ENCODE data around the gene PRPF8. TPM values are rescaled to one million over a fixed set of nuclear protein-coding genes. Genes with fewer than 3 reads are reported as not detected.

Gene PRPF8
- total and polyA plus RNA-seq, 2 of the 8 experiments (the other 6 are each of a cell fraction or from before 2014, with no cell fraction given) = 329 to 337 TPM

GRCh38 chr17:1647802-1648171 is 36.9 kb downstream of the PRPF8 start:
- Histone ChIP-seq H4K20me1 (replicated peaks in 1 of 2; ENCODE audit: control insufficient read depth in 1 of 2, insufficient read depth in 2 of 2, low read length in 2 of 2) (peaks cover 9 to 20% of the 10 kb centered on the region in 2 experiments), H3K27me3 (replicated peaks in 1 of 4; ENCODE audit: control insufficient read depth in 3 of 4, extremely low read depth in 1 of 4, insufficient read depth in 3 of 4, low read length in 3 of 4) (peaks cover 0 to 19% (median 8%) of the 10 kb centered on the region in 4 experiments; a peak in 5 of 7 replicates), H2BK12ac (ENCODE audit: low read depth, low read length) (peak overlapping the region; percentile 60; the same call in 1 of the 2 replicates), H3K23me2 (ENCODE audit: low read depth, low read length) (peaks cover 12% of the 10 kb centered on the region; the same call in 1 of the 2 replicates), H4K8ac (ENCODE audit: extremely low read depth, insufficient read depth, low read length) (no peak overlapping the region), H3K23ac (ENCODE audit: insufficient read length) (no peak overlapping the region), H3K79me1 (ENCODE audit: low read depth, low read length) (no peaks in the 10 kb centered on the region), H3K4me2 (ENCODE audit: insufficient read depth in 1 of 2, low read depth in 2 of 2, low read length in 2 of 2) (peak overlapping the region; percentile 70 to 92; a peak in 3 of 4 replicates), H3K79me2 (ENCODE audit: control insufficient read depth in 1 of 2, insufficient read depth in 2 of 2, low read length in 2 of 2) (no peaks in the 10 kb centered on the region), H2BK15ac (ENCODE audit: low read length) (peak overlapping the region; percentile 81), H3K4me1 (replicated peaks in 1 of 4; ENCODE audit: control insufficient read depth in 3 of 4, insufficient read depth in 4 of 4, low read length in 3 of 4) (peaks cover 0 to 39% (median 25%) of the 10 kb centered on the region in 4 experiments; a peak in 6 of 7 replicates), H3K14ac (ENCODE audit: insufficient read length) (no peak overlapping the region), H3K27ac (ENCODE audit: low read depth, low read length) (no peak overlapping the region), H2BK20ac (ENCODE audit: low read length) (peak overlapping the region; percentile 40; the same call in 1 of the 2 replicates), H2BK5ac (ENCODE audit: low read depth, low read length) (0 out of 2 replicates have a peak overlapping the region, but pooled peaks have one; percentile 16), H4K5ac (ENCODE audit: insufficient read length, low read depth, low read length) (no peak overlapping the region), H3K4me3 (ENCODE audit: extremely low read depth in 1 of 4, insufficient read depth in 2 of 4, low read depth in 3 of 4, low read length in 4 of 4) (peak overlapping the region in 1 of 4 experiments; percentile 71; a peak in 2 of 8 replicates), H3K18ac (ENCODE audit: extremely low read depth, low read length) (peak overlapping the region; percentile 24; the same call in 1 of the 2 replicates), H3K9ac (replicated peaks in 1 of 4; ENCODE audit: extremely low read depth in 1 of 4, low read depth in 3 of 4, low read length in 3 of 4) (no peak overlapping the region), H3K56ac (replicated peaks; ENCODE audit: insufficient read length, low read depth, low read length) (no peak overlapping the region), H3K36me3 (ENCODE audit: control insufficient read depth in 2 of 4, insufficient read depth in 4 of 4, low read length in 3 of 4) (peaks cover 14 to 23% (median 21%) of the 10 kb centered on the region in 4 experiments), H2BK120ac (replicated peaks; ENCODE audit: low read depth, low read length) (no peak overlapping the region), H4K91ac (replicated peaks; ENCODE audit: insufficient read length, low read length) (peak overlapping the region; percentile 54), H2AFZ (ENCODE audit: low read length) (no peak overlapping the region), H3K9me3 (ENCODE audit: insufficient read depth in 2 of 2, low read depth in 1 of 2, low read length in 1 of 2) (no peaks in the 10 kb centered on the region), H3K4ac (replicated peaks; ENCODE audit: insufficient read length, low read depth, low read length) (no peak overlapping the region), H2AK5ac (ENCODE audit: low read depth, low read length) (peak overlapping the region; percentile 84; the same call in 1 of the 2 replicates)
- ChIA-PET POLR2A (ENCODE audit: partially characterized antibody) (interaction anchor here (1.7 to 6.5 kb wide), 4 partner anchors 16 to 69 kb away, joined by 4 to 65 read pairs (median 8); partner anchors contain the start of gene SLC43A2), CTCF (ENCODE audit: partially characterized antibody) (interaction anchor here (0.6 to 2.6 kb wide), 16 partner anchors 11 to 584 kb away, joined by 3 to 18 read pairs (median 5); partner anchors contain the start of gene MYO1C)
- DNase-seq (ENCODE audit: low read depth in 1 of 2, low spot score in 2 of 2) (no peak), FAIRE-seq (no peak)
- 83% methylated on average over 11 of the region's 11 CpGs; no CpG with 5 or more reads in 1 of the 2 experiments for WGBS, 2 experiments (ENCODE audit: extremely low coverage in 1 of 2, insufficient coverage in 1 of 2, insufficient read length in 1 of 2, insufficient replicate concordance in 2 of 2, low coverage in 1 of 2, low lambda C conversion rate in 2 of 2, missing lambda C conversion rate in 1 of 2)
- TF ChIP-seq KDM5A (IDR thresholded peaks at IDR 0.05; ENCODE audit: low read length) (no peak), KDM4A (IDR thresholded peaks at IDR 0.05; ENCODE audit: low read depth, low read length, severe bottlenecking) (no peak), POU5F1 (IDR thresholded peaks at IDR 0.05; ENCODE audit: low read depth, low read length) (no peak), BRCA1 (IDR thresholded peaks at IDR 0.05; ENCODE audit: low read depth, low read length) (no peak), EZH2 (IDR thresholded peaks at IDR 0.05; ENCODE audit: low read depth, low read length, severe bottlenecking) (no peak), MAFK (IDR thresholded peaks at IDR 0.05; ENCODE audit: low read depth, low read length) (no peak), EGR1 (IDR thresholded peaks at IDR 0.05; ENCODE audit: borderline replicate concordance, low read depth, low read length) (no peak)
